ENCODE measurements around the gene FOXB1. TPM values are rescaled to one million over a fixed set of nuclear protein-coding genes. Genes with fewer than 3 reads are reported as not detected.

FOXB1 gene
- total RNA-seq, 2 donors from 2014 or later: not detected

GRCh38 chr15:59998305-59998949 lies 5.7 kb upstream of the FOXB1 start:
- intact Hi-C loops (cut with DNase I): no loop called here
- DNase-seq (ENCODE audit: low spot score): no peak

- intact Hi-C loops (cut with DNase I): no loop called here
- DNase-seq (ENCODE audit: low spot score): no peak
These were observed 5.0 kb upstream of the FOXB1 start for GRCh38 chr15:59998950-59999611.

GRCh38 chr15:59999612-60000112 lies 4.4 kb upstream of the FOXB1 start:
- no peak for DNase-seq (ENCODE audit: low spot score)
- intact Hi-C loops (cut with DNase I): no loop called here

- no peak for DNase-seq (ENCODE audit: low spot score)
These were observed 3.8 kb upstream of the FOXB1 start for GRCh38 chr15:60000113-60000823.

GRCh38 chr15:60000824-60001609 lies 3.1 kb upstream of the FOXB1 start:
- intact Hi-C loops (cut with DNase I): no loop called here
- no peak for DNase-seq (ENCODE audit: low spot score)

More at GRCh38 chr15:60000113-60000823, 3.8 kb upstream of the FOXB1 start:
- intact Hi-C loops (cut with DNase I): no loop called here

- no peak for DNase-seq (ENCODE audit: low spot score)
- intact Hi-C loops (cut with DNase I): no loop called here
These were observed 2.2 kb upstream of the FOXB1 start for GRCh38 chr15:60001610-60002527.

GRCh38 chr15:60002528-60003218 lies 1.4 kb upstream of the FOXB1 start:
- intact Hi-C loops (cut with DNase I): no loop called here
- DNase-seq (ENCODE audit: low spot score): no peak

- intact Hi-C loops (cut with DNase I): no loop called here
- DNase-seq (ENCODE audit: low spot score): no peak
These were observed 685 bp upstream of the FOXB1 start for GRCh38 chr15:60003243-60004008.

- DNase-seq (ENCODE audit: low spot score): no peak
- intact Hi-C loops (cut with DNase I): no loop called here
These were observed 788 bp downstream of the FOXB1 start for GRCh38 chr15:60004846-60005351.

GRCh38 chr15:60005352-60006202 lies 1.5 kb downstream of the FOXB1 start:
- intact Hi-C loops (cut with DNase I): no loop called here
- no peak for DNase-seq (ENCODE audit: low spot score)

GRCh38 chr15:60006203-60006862 lies 2.2 kb downstream of the FOXB1 start:
- no peak for DNase-seq (ENCODE audit: low spot score)
- intact Hi-C loops (cut with DNase I): no loop called here

GRCh38 chr15:60006873-60007272 lies 2.8 kb downstream of the FOXB1 start:
- intact Hi-C loops (cut with DNase I): no loop called here
- no peak for DNase-seq (ENCODE audit: low spot score)

GRCh38 chr15:60009124-60009960 lies 5.2 kb downstream of the FOXB1 start:
- DNase-seq (ENCODE audit: low spot score): no peak
- intact Hi-C loops (cut with DNase I): no loop called here

GRCh38 chr15:60009980-60010732 lies 6.0 kb downstream of the FOXB1 start:
- intact Hi-C loops (cut with DNase I): no loop called here
- DNase-seq (ENCODE audit: low spot score): no peak
